Myocyte (in vitro differentiated cells): ENCODE results near the gene MAPK11. TPM values are rescaled to one million over a fixed set of nuclear protein-coding genes. Genes with fewer than 3 reads are reported as not detected.

Experiments used
- total RNA-seq: library from RNA; depleted of rRNA; stranded (reverse); fragments of >200 nt; gene quantifications from 2 replicates; pipeline ENCODE4 v1.2.3, GENCODE V29; 2014

MAPK11 gene
- total RNA-seq, 1 donor from 2014 or later: 3.2 TPM

Other genes with a start within 250 kb of the MAPK11 start
- gene TTLL8, start 212.1 kb downstream of the MAPK11 start, total RNA-seq: not detected in 2 replicates
- gene MLC1, start 185.0 kb downstream of the MAPK11 start, total RNA-seq: not detected in 2 replicates
- gene MOV10L1, start 180.4 kb downstream of the MAPK11 start, total RNA-seq: 0.16 and 0.83 TPM in 2 replicates
- 0.08 and 0.26 TPM in 2 replicates for gene PANX2, start 99.6 kb downstream of the MAPK11 start, total RNA-seq
- gene TRABD, start 84.5 kb downstream of the MAPK11 start, total RNA-seq: 16.3 and 26.3 TPM in 2 replicates
- gene SELENOO, start 69.4 kb downstream of the MAPK11 start, total RNA-seq: 30.8 and 34.4 TPM in 2 replicates
- gene TUBGCP6, start 25.4 kb downstream of the MAPK11 start, total RNA-seq: 33.7 and 35.4 TPM in 2 replicates
- gene HDAC10, start 19.1 kb downstream of the MAPK11 start, total RNA-seq: 12.9 and 22.5 TPM in 2 replicates
- gene MAPK12, start 8.7 kb downstream of the MAPK11 start, total RNA-seq: 27.9 and 30.0 TPM in 2 replicates
- 112 and 163 TPM in 2 replicates for gene PLXNB2, start 37.3 kb upstream of the MAPK11 start, total RNA-seq
- 4.7 TPM in 2 replicates for gene DENND6B, start 56.6 kb upstream of the MAPK11 start, total RNA-seq
- gene PPP6R2, start 72.9 kb upstream of the MAPK11 start, total RNA-seq: 65.8 and 74.8 TPM in 2 replicates
- 121 and 127 TPM in 2 replicates for gene SBF1, start 204.7 kb upstream of the MAPK11 start, total RNA-seq
- gene ADM2, start 211.2 kb upstream of the MAPK11 start, total RNA-seq: 0.67 and 1.6 TPM in 2 replicates
- not detected in 2 replicates for gene MIOX, start 216.5 kb upstream of the MAPK11 start, total RNA-seq
- 41.3 and 46.6 TPM in 2 replicates for gene LMF2, start 237.3 kb upstream of the MAPK11 start, total RNA-seq
- 21.6 and 25.3 TPM in 2 replicates for gene NCAPH2, start 237.8 kb upstream of the MAPK11 start, total RNA-seq